ENCODE measurements around the gene CYB5R4. TPM values are rescaled to one million over a fixed set of nuclear protein-coding genes. Genes with fewer than 3 reads are reported as not detected.

The CYB5R4 gene
- total RNA-seq, 2 experiments from 2014 or later = 15.5 to 16.3 TPM

DNA sequence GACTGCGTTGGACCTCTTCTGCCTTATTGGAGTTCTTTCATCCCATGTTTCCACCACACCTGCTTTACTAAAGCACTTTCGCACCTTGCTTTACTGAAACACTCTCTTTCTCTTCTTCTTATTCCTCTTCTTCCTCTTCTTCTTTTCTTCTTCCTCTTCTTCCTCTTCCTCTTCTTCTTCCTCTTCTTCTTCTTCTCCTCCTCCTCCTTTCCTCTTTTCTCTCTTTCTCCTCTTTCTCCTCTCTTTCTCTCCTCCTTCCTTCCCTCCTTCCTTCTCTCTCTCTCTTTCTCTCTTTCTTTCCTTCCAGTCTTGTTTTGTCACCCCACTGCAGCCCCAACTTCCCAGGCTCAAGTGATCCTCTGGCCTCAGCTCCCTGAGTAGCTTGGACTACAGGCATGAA, 10.4 kb upstream of the CYB5R4 start:
- no peak overlapping the region for H3K27ac ChIP-seq (ENCODE audit: low read depth in 1 of 2, low read length in 2 of 2)
- peaks cover 14% of the 10 kb centered on the region for H3K4me1 ChIP-seq (ENCODE audit: insufficient read depth, low read length)
- ATAC-seq (ENCODE audit: poor library complexity) (no peak), DNase-seq (no peak)
- H3K27ac Mint-ChIP-seq = no peak overlapping the region
- no peaks in the 10 kb centered on the region for H3K36me3 ChIP-seq (ENCODE audit: insufficient read depth, low read length)
- no peaks in the 10 kb centered on the region for H3K36me3 Mint-ChIP-seq (ENCODE audit: low read depth)
- H3K9me3 ChIP-seq (ENCODE audit: control insufficient read depth in 1 of 2, insufficient read depth in 1 of 2, low read length in 2 of 2) = peaks cover 0 to 10% of the 10 kb centered on the region in 2 experiments
- H3K4me1 Mint-ChIP-seq (ENCODE audit: low read depth) = peaks cover 2% of the 10 kb centered on the region
- POLR2A ChIA-PET = no interaction called here
- CTCF ChIA-PET = no interaction called here
- TF ChIP-seq CTCF (IDR thresholded peaks at IDR 0.05) = no peak
- intact Hi-C loops (cut with DNase I, micrococcal nuclease) = no loop called here
- peaks cover 59% of the 10 kb centered on the region for H3K27me3 Mint-ChIP-seq
- no peaks in the 10 kb centered on the region for H3K9me3 Mint-ChIP-seq
- H3K4me3 ChIP-seq (ENCODE audit: low read length) = no peak overlapping the region
- H3K4me3 Mint-ChIP-seq = no peak overlapping the region
- peaks cover 18 to 40% of the 10 kb centered on the region in 2 experiments for H3K27me3 ChIP-seq (ENCODE audit: control insufficient read depth in 1 of 2, insufficient read depth in 2 of 2, low read length in 2 of 2)

DNA sequence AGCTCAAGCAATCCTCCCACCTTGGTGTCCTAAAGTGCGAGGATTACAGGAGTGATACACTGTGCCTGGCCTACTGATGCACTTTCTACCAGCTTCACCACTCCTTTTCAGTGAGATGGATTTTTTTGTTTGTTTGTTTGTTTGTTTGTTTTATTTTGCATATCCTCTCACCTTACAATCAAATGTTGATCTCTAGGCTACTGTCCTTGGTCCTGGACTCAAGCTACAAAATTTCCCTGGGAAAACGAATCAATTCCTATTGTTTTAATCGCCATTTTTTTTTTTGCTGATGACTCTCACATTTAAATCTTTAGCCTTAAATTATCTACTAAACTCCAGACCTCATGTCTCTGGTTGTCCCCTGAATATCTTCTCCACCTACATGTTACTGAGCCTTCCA, 9.9 kb upstream of the CYB5R4 start:
- ChIA-PET CTCF (no interaction called here), POLR2A (no interaction called here)
- peaks cover 22 to 45% of the 10 kb centered on the region in 2 experiments for H3K27me3 ChIP-seq (ENCODE audit: control insufficient read depth in 1 of 2, insufficient read depth in 2 of 2, low read length in 2 of 2)
- H3K9me3 ChIP-seq (ENCODE audit: control insufficient read depth in 1 of 2, insufficient read depth in 1 of 2, low read length in 2 of 2) = peaks cover 0 to 11% of the 10 kb centered on the region in 2 experiments
- no peaks in the 10 kb centered on the region for H3K9me3 Mint-ChIP-seq
- no peak overlapping the region for H3K4me3 ChIP-seq (ENCODE audit: low read length)
- intact Hi-C loops (cut with DNase I, micrococcal nuclease) = loop anchor here in 1 of 2 experiments (10.0 kb wide), 1 partner anchor 1605 kb away; the partner anchor contains the start of gene IBTK
- H3K27ac ChIP-seq (ENCODE audit: low read depth in 1 of 2, low read length in 2 of 2) = no peak overlapping the region
- H3K4me3 Mint-ChIP-seq = no peak overlapping the region
- peaks cover 64% of the 10 kb centered on the region for H3K27me3 Mint-ChIP-seq
- no peak for ATAC-seq (ENCODE audit: poor library complexity)
- no peaks in the 10 kb centered on the region for H3K36me3 Mint-ChIP-seq (ENCODE audit: low read depth)
- no peak for DNase-seq
- no peak for TF ChIP-seq CTCF (IDR thresholded peaks at IDR 0.05)
- H3K36me3 ChIP-seq (ENCODE audit: insufficient read depth, low read length) = no peaks in the 10 kb centered on the region
- no peak overlapping the region for H3K27ac Mint-ChIP-seq
- H3K4me1 ChIP-seq (ENCODE audit: insufficient read depth, low read length) = peaks cover 14% of the 10 kb centered on the region
- peaks cover 7% of the 10 kb centered on the region for H3K4me1 Mint-ChIP-seq (ENCODE audit: low read depth)

DNA sequence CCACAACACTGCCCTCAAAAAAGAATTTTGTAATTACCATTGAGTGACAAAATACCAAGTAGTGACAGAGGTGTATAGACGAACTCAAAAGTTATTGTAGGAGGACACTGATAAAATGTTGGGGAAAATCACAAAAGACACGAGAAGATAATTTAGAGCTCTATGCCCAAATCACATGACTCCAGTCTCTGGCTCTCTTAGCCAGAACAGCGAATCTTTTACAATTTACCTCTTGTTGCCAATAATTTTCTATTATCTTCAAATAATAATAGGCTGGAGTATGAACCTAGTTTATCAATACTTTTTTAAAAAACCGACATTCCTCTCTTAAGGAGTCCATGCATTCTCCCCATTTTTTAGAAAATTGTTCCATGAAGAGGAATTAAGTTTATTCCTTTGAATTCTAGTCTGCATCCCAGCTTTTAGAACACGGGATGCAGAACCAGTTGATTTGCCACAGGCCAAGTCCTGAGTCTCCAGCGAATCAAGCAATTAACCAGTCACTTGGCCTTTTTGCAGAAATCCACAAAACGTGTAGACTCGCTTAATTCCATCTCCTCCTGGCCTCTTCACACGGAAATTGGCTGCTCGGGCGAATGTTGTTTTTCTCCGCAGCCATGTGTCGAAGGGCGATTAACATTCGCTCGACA, 6.8 kb upstream of the CYB5R4 start:
- Mint-ChIP-seq H3K4me1 (ENCODE audit: low read depth) (peaks cover 11% of the 10 kb centered on the region), H3K4me3 (peak overlapping the region; percentile 58), H3K27ac (no peak overlapping the region), H3K27me3 (peaks cover 71% of the 10 kb centered on the region), H3K36me3 (ENCODE audit: low read depth) (no peaks in the 10 kb centered on the region), H3K9me3 (no peaks in the 10 kb centered on the region)
- H3K27ac ChIP-seq (ENCODE audit: low read depth in 1 of 2, low read length in 2 of 2) = no peak overlapping the region
- ChIA-PET POLR2A (no interaction called here), CTCF (no interaction called here)
- no peak overlapping the region for H3K4me3 ChIP-seq (ENCODE audit: low read length)
- no peak for TF ChIP-seq CTCF (IDR thresholded peaks at IDR 0.05)
- ATAC-seq (ENCODE audit: poor library complexity) = no peak
- H3K36me3 ChIP-seq (ENCODE audit: insufficient read depth, low read length) = no peaks in the 10 kb centered on the region
- H3K9me3 ChIP-seq (ENCODE audit: control insufficient read depth in 1 of 2, insufficient read depth in 1 of 2, low read length in 2 of 2) = peaks cover 0 to 11% of the 10 kb centered on the region in 2 experiments
- H3K27me3 ChIP-seq (ENCODE audit: control insufficient read depth in 1 of 2, insufficient read depth in 2 of 2, low read length in 2 of 2) = peaks cover 34 to 59% of the 10 kb centered on the region in 2 experiments
- DNase-seq = no peak
- H3K4me1 ChIP-seq (ENCODE audit: insufficient read depth, low read length) = peaks cover 14% of the 10 kb centered on the region
- intact Hi-C loops (cut with DNase I, micrococcal nuclease) = loop anchor here in 1 of 2 experiments (10.0 kb wide), 1 partner anchor 1608 kb away; the partner anchor contains the start of gene IBTK

Data from CD4-positive, alpha-beta T cell (primary cell).